ENCODE results near the gene PTRH1.

Gene PTRH1

GRCh38 chr9:127690735-127691134 lies 24.7 kb downstream of the PTRH1 start:
- Histone ChIP-seq H4K20me1 (ENCODE audit: insufficient read depth, low read length, poor library complexity, severe bottlenecking) (no peaks in the 10 kb centered on the region), H3K4me2 (ENCODE audit: low read depth, low read length, poor library complexity, severe bottlenecking) (no peak overlapping the region), H2AFZ (ENCODE audit: low read length) (no peak overlapping the region), H3K9ac (ENCODE audit: low read depth, low read length, poor library complexity, severe bottlenecking) (no peak overlapping the region), H3F3A (ENCODE audit: low read depth) (no peaks in the 10 kb centered on the region), H3K36me3 (ENCODE audit: insufficient read depth, low read length) (peaks cover 40% of the 10 kb centered on the region; the same call in 1 of the 2 replicates), H3K27me3 (ENCODE audit: insufficient read depth, low read length, poor library complexity, severe bottlenecking) (no peaks in the 10 kb centered on the region), H3K79me2 (ENCODE audit: insufficient read depth, low read length) (no peaks in the 10 kb centered on the region), H3K4me3 (ENCODE audit: low read length, poor library complexity, severe bottlenecking) (no peak overlapping the region), H3K4me1 (ENCODE audit: insufficient read depth, low read length, poor library complexity, severe bottlenecking) (no peaks in the 10 kb centered on the region), H3K9me3 (ENCODE audit: insufficient read depth, low read depth, low read length) (no peaks in the 10 kb centered on the region), H3K9me2 (replicated peaks; ENCODE audit: low read depth, low read length) (no peaks in the 10 kb centered on the region)
- TF ChIP-seq EZH2phosphoT487 (IDR thresholded peaks at IDR 0.05; ENCODE audit: borderline replicate concordance), result no peak
- TF ChIP-seq, protein P1, sequence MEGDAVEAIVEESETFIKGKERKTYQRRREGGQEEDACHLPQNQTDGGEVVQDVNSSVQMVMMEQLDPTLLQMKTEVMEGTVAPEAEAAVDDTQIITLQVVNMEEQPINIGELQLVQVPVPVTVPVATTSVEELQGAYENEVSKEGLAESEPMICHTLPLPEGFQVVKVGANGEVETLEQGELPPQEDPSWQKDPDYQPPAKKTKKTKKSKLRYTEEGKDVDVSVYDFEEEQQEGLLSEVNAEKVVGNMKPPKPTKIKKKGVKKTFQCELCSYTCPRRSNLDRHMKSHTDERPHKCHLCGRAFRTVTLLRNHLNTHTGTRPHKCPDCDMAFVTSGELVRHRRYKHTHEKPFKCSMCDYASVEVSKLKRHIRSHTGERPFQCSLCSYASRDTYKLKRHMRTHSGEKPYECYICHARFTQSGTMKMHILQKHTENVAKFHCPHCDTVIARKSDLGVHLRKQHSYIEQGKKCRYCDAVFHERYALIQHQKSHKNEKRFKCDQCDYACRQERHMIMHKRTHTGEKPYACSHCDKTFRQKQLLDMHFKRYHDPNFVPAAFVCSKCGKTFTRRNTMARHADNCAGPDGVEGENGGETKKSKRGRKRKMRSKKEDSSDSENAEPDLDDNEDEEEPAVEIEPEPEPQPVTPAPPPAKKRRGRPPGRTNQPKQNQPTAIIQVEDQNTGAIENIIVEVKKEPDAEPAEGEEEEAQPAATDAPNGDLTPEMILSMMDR (conservative IDR thresholded peaks at IDR 0.05; ENCODE audit: low read length), result no peak

DNA sequence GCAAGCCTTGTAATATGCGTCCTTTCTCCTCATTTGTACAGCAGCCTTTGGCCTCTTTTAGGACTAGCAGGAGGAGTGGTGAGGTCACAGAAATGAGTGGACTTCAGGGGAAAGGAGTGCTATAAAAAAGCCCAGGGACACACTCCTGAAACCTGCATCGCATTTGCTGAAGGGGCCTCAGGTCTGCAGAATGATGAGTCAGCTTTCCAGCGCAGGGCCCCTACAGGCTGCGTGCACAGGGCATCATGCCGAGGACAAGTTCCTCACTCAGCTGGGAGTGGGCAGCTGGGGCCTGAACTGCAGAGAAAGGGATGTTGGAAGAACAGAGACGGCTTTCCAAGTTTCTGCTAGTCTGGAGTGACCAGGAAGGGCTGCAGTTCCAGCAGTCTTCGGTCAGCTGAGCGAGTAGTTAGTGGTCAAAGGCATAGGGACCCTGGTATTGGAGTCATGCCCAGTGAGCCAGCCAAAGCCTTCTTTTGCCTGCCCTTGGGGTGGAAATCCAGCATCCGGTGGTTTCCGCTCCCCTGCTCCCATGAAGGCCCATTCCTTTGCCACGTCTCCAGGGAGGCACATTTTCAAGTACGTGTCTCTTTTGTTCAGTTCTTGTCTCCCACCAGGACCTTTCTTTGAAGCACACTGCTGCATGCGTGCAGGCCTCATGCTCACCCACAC lies 26.0 kb downstream of the PTRH1 start:
- no peaks in the 10 kb centered on the region for H3K4me1 ChIP-seq (ENCODE audit: insufficient read depth, low read length, poor library complexity, severe bottlenecking)
- TF ChIP-seq, protein P1 (conservative IDR thresholded peaks at IDR 0.05; ENCODE audit: low read length), result no peak
- no peak for TF ChIP-seq EZH2phosphoT487 (IDR thresholded peaks at IDR 0.05; ENCODE audit: borderline replicate concordance)

DNA sequence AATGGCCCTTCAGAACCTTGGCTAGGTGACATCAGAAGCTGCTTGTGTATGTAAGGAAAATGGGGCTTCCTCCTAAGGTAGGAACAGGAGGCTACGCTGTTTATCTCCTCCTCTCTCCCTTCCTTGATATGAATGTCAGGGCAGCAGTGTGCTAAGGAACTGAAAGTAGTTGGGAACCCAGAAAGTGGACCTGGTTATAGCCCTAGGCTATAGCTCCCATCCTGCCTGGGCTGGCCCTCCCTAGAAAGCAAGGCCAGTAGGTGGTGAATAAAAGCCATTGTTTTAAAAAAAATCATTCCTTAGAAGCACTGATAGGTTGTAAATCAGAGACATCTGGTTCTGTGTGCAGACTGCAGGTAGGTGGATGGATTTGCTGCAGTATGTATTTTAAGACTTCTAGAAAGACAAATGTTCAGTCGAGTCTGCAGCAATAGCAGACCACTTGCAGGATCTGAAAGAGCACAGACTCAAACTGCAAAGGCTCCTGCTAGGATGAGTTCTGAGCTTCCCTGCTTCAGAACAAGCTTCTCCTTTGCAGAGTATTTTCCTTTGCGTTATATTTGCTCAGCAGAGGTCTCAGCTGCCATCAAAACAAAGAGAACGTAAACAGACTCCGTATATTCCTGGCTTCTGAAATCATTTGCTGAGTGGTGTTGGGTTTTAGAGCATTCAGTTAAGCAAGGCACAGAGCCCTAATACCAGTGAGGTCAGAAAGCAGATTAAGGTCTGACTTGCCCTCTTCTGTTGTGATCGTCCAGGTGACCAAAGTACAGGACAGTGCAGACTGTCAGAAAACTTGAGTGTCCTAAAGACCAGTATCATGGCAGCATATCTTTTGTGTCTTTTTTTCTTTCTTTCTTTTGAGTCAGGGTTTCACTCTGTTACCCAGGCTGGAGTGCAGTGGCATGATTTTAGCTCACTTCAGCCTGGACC lies 28.7 kb downstream of the PTRH1 start:
- no peaks in the 10 kb centered on the region for H3K9me3 ChIP-seq (ENCODE audit: insufficient read depth, low read depth, low read length)
- H3K9ac ChIP-seq (ENCODE audit: low read depth, low read length, poor library complexity, severe bottlenecking), result no peak overlapping the region
- no peaks in the 10 kb centered on the region for H3F3A ChIP-seq (ENCODE audit: low read depth)
- no peaks in the 10 kb centered on the region for H3K4me1 ChIP-seq (ENCODE audit: insufficient read depth, low read length, poor library complexity, severe bottlenecking)
- no peak overlapping the region for H3K4me2 ChIP-seq (ENCODE audit: low read depth, low read length, poor library complexity, severe bottlenecking)
- H3K36me3 ChIP-seq (ENCODE audit: insufficient read depth, low read length), result peaks cover 63% of the 10 kb centered on the region; the same call in 1 of the 2 replicates
- no peaks in the 10 kb centered on the region for H3K9me2 ChIP-seq (replicated peaks; ENCODE audit: low read depth, low read length)
- H2AFZ ChIP-seq (ENCODE audit: low read length), result no peak overlapping the region
- no peaks in the 10 kb centered on the region for H3K79me2 ChIP-seq (ENCODE audit: insufficient read depth, low read length)
- H4K20me1 ChIP-seq (ENCODE audit: insufficient read depth, low read length, poor library complexity, severe bottlenecking), result no peaks in the 10 kb centered on the region
- H3K4me3 ChIP-seq (ENCODE audit: low read length, poor library complexity, severe bottlenecking), result no peak overlapping the region
- H3K27me3 ChIP-seq (ENCODE audit: insufficient read depth, low read length, poor library complexity, severe bottlenecking), result no peaks in the 10 kb centered on the region
- TF ChIP-seq EZH2phosphoT487 (IDR thresholded peaks at IDR 0.05; ENCODE audit: borderline replicate concordance), result no peak
- TF ChIP-seq, protein P1 (conservative IDR thresholded peaks at IDR 0.05; ENCODE audit: low read length), result no peak

More for the DNA sequence above, 26.0 kb downstream of the PTRH1 start:
- Histone ChIP-seq H3K9me3 (ENCODE audit: insufficient read depth, low read depth, low read length) (no peaks in the 10 kb centered on the region), H3K4me2 (ENCODE audit: low read depth, low read length, poor library complexity, severe bottlenecking) (no peak overlapping the region), H2AFZ (ENCODE audit: low read length) (no peak overlapping the region), H3F3A (ENCODE audit: low read depth) (no peaks in the 10 kb centered on the region), H3K36me3 (ENCODE audit: insufficient read depth, low read length) (peaks cover 40% of the 10 kb centered on the region; the same call in 1 of the 2 replicates), H4K20me1 (ENCODE audit: insufficient read depth, low read length, poor library complexity, severe bottlenecking) (no peaks in the 10 kb centered on the region), H3K79me2 (ENCODE audit: insufficient read depth, low read length) (no peaks in the 10 kb centered on the region), H3K9me2 (replicated peaks; ENCODE audit: low read depth, low read length) (no peaks in the 10 kb centered on the region), H3K4me3 (ENCODE audit: low read length, poor library complexity, severe bottlenecking) (no peak overlapping the region), H3K9ac (ENCODE audit: low read depth, low read length, poor library complexity, severe bottlenecking) (no peak overlapping the region), H3K27me3 (ENCODE audit: insufficient read depth, low read length, poor library complexity, severe bottlenecking) (no peaks in the 10 kb centered on the region)

Data from Loucy (cell line).